ENCODE results near the gene CDH4.
A peak's percentile ranks its signal among the peaks of the same experiment; 100 is the strongest.

Gene CDH4

GRCh38 chr20:61523145-61523544, 271.1 kb downstream of the CDH4 start:
- no peak for TF ChIP-seq JUND (IDR thresholded peaks at IDR 0.05; ENCODE audit: low read depth)
- in situ Hi-C loops (cut with HindIII; ENCODE audit: low pct_unique_long_range_greater_than_20kb, low sequenced_read_pairs) = no loop called here
- no peak for DNase-seq (ENCODE audit: low read depth in 1 of 2, low spot score in 1 of 2)

DNA sequence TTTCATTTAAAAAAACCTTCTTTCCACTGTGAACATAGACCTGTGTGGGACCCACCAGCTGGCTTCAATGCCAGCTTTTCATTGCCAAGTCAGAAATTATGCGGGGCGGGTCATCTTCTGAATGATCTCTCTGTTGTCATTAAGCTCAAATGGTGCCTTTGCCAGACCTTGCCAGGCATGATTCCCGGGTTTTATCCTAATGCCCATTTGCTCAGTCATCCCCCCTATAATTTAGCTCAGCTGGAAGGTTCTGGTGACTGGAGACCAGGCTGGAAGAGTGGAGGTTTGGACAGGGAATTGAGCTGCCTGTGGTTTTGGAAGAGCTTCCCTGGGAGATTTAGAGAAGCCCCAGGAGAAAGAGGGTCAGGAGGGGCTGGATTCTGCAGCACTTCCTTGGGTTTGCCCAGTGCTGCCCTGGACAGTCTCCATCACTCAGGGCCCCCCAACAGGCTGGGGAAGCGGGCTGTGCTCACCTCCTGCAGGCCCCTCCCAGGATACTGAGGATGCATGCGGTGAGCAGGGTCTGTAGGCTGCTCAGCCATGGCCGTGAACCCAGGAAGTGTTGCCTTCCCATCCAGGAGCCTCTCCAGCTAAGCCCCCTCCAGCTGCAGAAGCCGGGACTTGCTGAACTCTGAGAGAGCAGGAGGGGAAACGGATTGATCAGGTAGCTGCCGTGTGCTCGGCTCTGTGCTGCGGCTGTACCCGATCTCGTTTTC, 273.0 kb downstream of the CDH4 start:
- in situ Hi-C loops (cut with HindIII; ENCODE audit: low pct_unique_long_range_greater_than_20kb, low sequenced_read_pairs) = no loop called here
- DNase-seq (ENCODE audit: low read depth in 1 of 2, low spot score in 1 of 2) = no peak
- no peak for TF ChIP-seq JUND (IDR thresholded peaks at IDR 0.05; ENCODE audit: low read depth)

GRCh38 chr20:61525781-61526431, 273.8 kb downstream of the CDH4 start:
- no peak for TF ChIP-seq JUND (IDR thresholded peaks at IDR 0.05; ENCODE audit: low read depth)
- in situ Hi-C loops (cut with HindIII; ENCODE audit: low pct_unique_long_range_greater_than_20kb, low sequenced_read_pairs) = no loop called here
- peak in 1 of 2 experiments; percentile 9 for DNase-seq (ENCODE audit: low read depth in 1 of 2, low spot score in 1 of 2)

- in situ Hi-C loops (cut with HindIII; ENCODE audit: low pct_unique_long_range_greater_than_20kb, low sequenced_read_pairs) = no loop called here
- DNase-seq (ENCODE audit: low read depth in 1 of 2, low spot score in 1 of 2) = no peak
- TF ChIP-seq JUND (IDR thresholded peaks at IDR 0.05; ENCODE audit: low read depth) = no peak
Observed at GRCh38 chr20:61526907-61527306, 274.8 kb downstream of the CDH4 start.

DNA sequence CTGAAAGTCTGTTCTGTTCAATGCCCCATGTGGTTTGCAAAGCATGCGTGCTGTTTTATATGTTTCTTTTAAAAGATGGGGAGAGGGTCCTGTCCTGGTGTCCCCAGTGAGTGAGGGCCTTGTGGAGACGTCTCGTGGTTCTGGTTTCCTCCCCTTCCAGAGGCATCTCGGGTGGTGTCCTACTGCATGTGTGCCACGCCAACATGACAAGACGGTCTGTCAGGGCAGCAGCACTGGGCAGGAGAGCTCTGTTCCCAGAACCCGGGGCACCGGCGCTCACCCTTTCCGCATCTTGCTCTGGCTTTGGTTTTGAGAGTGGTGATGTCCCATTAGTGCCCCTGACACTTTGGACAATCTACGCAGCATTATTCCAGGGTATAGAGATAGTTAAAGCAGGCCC, 275.6 kb downstream of the CDH4 start:
- in situ Hi-C loops (cut with HindIII; ENCODE audit: low pct_unique_long_range_greater_than_20kb, low sequenced_read_pairs) = no loop called here
- DNase-seq (ENCODE audit: low read depth in 1 of 2, low spot score in 1 of 2) = no peak
- TF ChIP-seq JUND (IDR thresholded peaks at IDR 0.05; ENCODE audit: low read depth) = no peak

DNA sequence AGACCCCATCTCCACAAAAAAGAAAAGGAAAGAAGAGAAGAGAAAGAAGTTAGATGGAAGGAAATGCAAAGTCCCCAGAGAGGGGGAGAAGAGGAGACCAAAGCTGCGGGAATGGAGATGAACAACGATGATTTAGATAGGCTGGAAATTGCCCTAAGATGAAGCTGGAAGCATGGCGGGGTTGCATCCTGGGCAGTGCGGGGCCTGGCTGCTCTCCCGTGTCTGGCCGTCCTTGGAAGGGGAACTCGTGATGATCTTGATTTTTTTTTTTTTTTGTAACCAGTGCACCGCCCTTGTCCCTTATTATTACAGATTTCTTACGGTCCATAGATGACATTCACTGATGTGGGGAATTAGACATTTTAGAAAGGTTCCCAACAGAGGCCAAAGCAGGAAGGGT, 276.5 kb downstream of the CDH4 start:
- no peak for TF ChIP-seq JUND (IDR thresholded peaks at IDR 0.05; ENCODE audit: low read depth)
- in situ Hi-C loops (cut with HindIII; ENCODE audit: low pct_unique_long_range_greater_than_20kb, low sequenced_read_pairs) = no loop called here
- DNase-seq (ENCODE audit: low read depth in 1 of 2, low spot score in 1 of 2) = no peak

DNA sequence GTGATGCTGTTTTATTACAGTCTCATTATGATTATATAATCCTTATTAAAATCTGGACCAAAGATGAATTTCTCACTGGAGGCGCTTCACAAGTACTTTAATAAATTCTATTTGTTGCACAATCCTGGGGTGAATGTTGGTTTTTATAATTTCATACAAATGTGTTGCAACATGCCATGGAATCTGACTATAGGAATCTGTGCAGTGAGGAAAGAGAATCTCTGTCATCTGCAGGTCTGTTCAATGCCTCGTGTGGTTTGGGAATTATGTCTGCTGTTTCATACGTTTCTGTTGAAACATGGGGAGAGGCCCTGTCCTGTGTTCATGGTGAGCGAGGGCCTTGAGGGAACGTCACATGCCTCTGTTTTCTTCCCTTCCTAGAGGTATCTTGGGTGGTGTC, 277.3 kb downstream of the CDH4 start:
- in situ Hi-C loops (cut with HindIII; ENCODE audit: low pct_unique_long_range_greater_than_20kb, low sequenced_read_pairs) = no loop called here
- TF ChIP-seq JUND (IDR thresholded peaks at IDR 0.05; ENCODE audit: low read depth) = no peak
- no peak for DNase-seq (ENCODE audit: low read depth in 1 of 2, low spot score in 1 of 2)

DNA sequence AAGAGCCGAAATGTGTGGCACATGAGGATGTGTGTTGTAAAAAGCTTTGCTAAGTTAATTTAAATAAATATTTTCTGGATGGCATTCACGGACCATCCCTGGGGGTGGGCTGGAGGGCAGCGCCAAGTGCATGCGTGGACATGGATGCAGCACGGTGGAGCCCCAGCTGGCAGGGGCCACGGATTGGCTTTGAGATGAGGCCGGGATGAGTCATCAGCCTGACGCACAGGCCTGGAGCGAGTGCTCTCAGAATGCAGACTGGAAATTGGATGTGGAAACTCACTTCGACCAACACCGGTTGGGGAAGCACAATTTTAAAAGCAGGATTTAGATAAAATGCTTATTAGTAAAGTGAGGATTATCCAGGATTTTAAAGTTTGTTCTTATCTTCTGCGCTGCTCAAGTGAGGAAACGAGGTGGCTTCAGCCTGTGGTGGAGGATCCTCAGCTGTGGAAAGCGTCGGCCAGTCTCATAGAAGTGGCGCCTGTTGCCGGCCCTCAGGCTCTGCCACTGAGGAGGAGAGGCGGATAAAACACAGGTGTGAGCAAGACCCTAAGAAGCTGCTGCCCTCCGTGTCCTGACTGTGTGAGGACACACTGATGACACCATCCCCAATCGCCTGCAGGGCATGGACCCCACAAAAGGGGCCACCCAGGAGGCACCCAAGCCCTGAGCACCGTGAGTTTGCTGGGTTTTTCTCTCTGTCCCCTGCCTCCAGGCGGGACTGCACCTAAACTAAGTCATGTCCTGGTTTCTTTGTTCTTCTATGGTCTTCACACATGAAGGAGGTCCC, 279.7 kb downstream of the CDH4 start:
- in situ Hi-C loops (cut with HindIII; ENCODE audit: low pct_unique_long_range_greater_than_20kb, low sequenced_read_pairs) = no loop called here
- no peak for TF ChIP-seq JUND (IDR thresholded peaks at IDR 0.05; ENCODE audit: low read depth)
- DNase-seq (ENCODE audit: low read depth in 1 of 2, low spot score in 1 of 2) = no peak

GRCh38 chr20:61532736-61533135, 280.7 kb downstream of the CDH4 start:
- no peak for DNase-seq (ENCODE audit: low read depth in 1 of 2, low spot score in 1 of 2)
- in situ Hi-C loops (cut with HindIII; ENCODE audit: low pct_unique_long_range_greater_than_20kb, low sequenced_read_pairs) = no loop called here
- no peak for TF ChIP-seq JUND (IDR thresholded peaks at IDR 0.05; ENCODE audit: low read depth)

- no peak for TF ChIP-seq JUND (IDR thresholded peaks at IDR 0.05; ENCODE audit: low read depth)
- in situ Hi-C loops (cut with HindIII; ENCODE audit: low pct_unique_long_range_greater_than_20kb, low sequenced_read_pairs) = no loop called here
- no peak for DNase-seq (ENCODE audit: low read depth in 1 of 2, low spot score in 1 of 2)
Observed at GRCh38 chr20:61533231-61533631, 281.2 kb downstream of the CDH4 start.

DNA sequence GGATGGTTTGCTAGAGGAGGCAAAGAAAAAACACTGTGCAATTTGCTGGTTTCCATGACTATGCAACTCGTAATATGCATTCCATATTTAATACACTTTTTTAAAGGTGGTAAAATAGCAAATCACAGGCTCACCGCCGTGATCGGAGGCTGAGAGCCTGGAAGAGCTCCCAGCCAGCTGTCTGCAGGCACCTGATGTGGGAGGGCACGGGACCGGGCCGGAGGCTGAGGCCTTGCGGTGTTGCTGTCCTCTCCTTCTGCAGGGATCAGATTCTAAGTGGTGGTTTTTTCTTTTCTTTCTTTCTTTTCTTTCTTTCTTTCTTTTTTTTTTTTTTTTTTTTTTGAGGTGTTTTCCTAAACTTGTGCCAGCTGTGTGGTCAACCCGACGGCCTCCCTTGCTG, 282.3 kb downstream of the CDH4 start:
- in situ Hi-C loops (cut with HindIII; ENCODE audit: low pct_unique_long_range_greater_than_20kb, low sequenced_read_pairs) = no loop called here
- no peak for TF ChIP-seq JUND (IDR thresholded peaks at IDR 0.05; ENCODE audit: low read depth)
- no peak for DNase-seq (ENCODE audit: low read depth in 1 of 2, low spot score in 1 of 2)

GRCh38 chr20:61535091-61535490, 283.0 kb downstream of the CDH4 start:
- in situ Hi-C loops (cut with HindIII; ENCODE audit: low pct_unique_long_range_greater_than_20kb, low sequenced_read_pairs) = no loop called here
- no peak for TF ChIP-seq JUND (IDR thresholded peaks at IDR 0.05; ENCODE audit: low read depth)

DNA sequence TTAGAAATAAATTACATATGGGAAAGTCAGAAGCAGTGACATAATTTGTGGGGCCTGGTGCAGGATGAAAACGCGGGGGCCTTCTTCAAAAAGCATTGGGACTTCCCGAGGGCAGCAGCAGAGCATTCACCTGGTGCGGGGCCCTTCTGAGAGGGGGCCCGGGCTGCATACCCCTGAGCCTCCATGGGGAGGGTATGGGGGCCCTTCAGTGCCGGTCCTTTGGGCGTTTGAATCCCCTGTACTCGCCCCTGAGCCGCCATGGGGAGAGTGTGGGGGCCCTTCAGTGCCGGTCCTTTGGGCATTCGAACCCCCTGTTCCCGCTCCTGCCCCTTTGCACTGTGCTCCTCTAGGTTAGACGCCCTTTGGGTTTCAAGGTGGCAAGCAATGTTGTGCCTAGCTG, 283.5 kb downstream of the CDH4 start:
- no peak for TF ChIP-seq JUND (IDR thresholded peaks at IDR 0.05; ENCODE audit: low read depth)
- in situ Hi-C loops (cut with HindIII; ENCODE audit: low pct_unique_long_range_greater_than_20kb, low sequenced_read_pairs) = no loop called here
- DNase-seq (ENCODE audit: low read depth in 1 of 2, low spot score in 1 of 2) = no peak

More at GRCh38 chr20:61535091-61535490, 283.0 kb downstream of the CDH4 start:
- no peak for DNase-seq (ENCODE audit: low read depth in 1 of 2, low spot score in 1 of 2)

All from T47D (cell line).